Peyer's patch (tissue), 4 donors: ENCODE measurements around the gene CKB. TPM values are rescaled to one million over a fixed set of nuclear protein-coding genes. Genes with fewer than 3 reads are reported as not detected.

Experiments used
- DNase-seq, 3 donors: peaks; one replicate each; pipeline ENCODE4 v3.0.0-alpha.2; 2017 to 2019
- H3K27ac ChIP-seq, 4 donors: fragments of 200-600 bp; sonication (generic); one replicate each; pipeline ENCODE4 v1.5.1; 2016 to 2019
- H3K27me3 ChIP-seq, 2 donors: fragments of 200-600 bp; sonication (generic); one replicate each; pipeline ENCODE4 v1.5.1; 2019
- H3K36me3 ChIP-seq, 3 donors: fragments of 200-600 bp; sonication (generic); one replicate each; pipeline ENCODE4 v1.5.1; 2016 to 2019
- H3K4me1 ChIP-seq, 4 donors: fragments of 200-600 bp; sonication (generic); one replicate each; pipeline ENCODE4 v1.5.1; 2016 to 2019
- H3K4me3 ChIP-seq, 4 donors: fragments of 200-600 bp; sonication (generic); 1 replicate in 3 of 4; 2 replicates in 1 of 4; pipeline ENCODE4 v1.5.1; 2016 to 2019; ENCODE audit warnings: mild to moderate bottlenecking in 1 of 4
- H3K9me3 ChIP-seq, 4 donors: fragments of 200-600 bp; sonication (generic); one replicate each; pipeline ENCODE4 v1.5.1; 2016 to 2019; ENCODE audit warnings: mild to moderate bottlenecking in 1 of 4
- CTCF ChIP-seq, 6 experiments: fragments of 450-650 bp in 4 of 6; fragments of 200-600 bp in 2 of 6; sonication (generic) in 1 of 6; IDR thresholded peaks; one replicate each; pipeline ENCODE4 v1.5.1; 2017 to 2019; ENCODE audit warnings: antibody characterized with exemption in 6 of 6, mild to moderate bottlenecking in 3 of 6, moderate library complexity in 1 of 6
- POLR2A ChIP-seq, 2 donors: fragments of 450-650 bp; IDR thresholded peaks; one replicate each; pipeline ENCODE4 v1.5.1; 2017; ENCODE audit warnings: antibody characterized with exemption in 2 of 2, mild to moderate bottlenecking in 2 of 2, moderate library complexity in 2 of 2
- total RNA-seq, 4 donors: library from RNA; depleted of rRNA; stranded (reverse); fragments of >200 nt; gene quantifications; one replicate each; pipeline ENCODE4 v1.1.0, GENCODE V29; 2016

Gene CKB
- total RNA-seq, 4 donors from 2014 or later: 40.1 to 101 (median 68.4) TPM

GRCh38 chr14:103552011-103552845, 29.6 kb upstream of the CKB start:
- TF ChIP-seq CTCF (IDR thresholded peaks at IDR 0.05): no peak
- TF ChIP-seq POLR2A (IDR thresholded peaks at IDR 0.05): no peak
- Histone ChIP-seq H3K27ac (peak overlapping the region; percentile 14 to 81 (median 55)), H3K4me1 (peaks cover 0 to 17% (median 0%) of the 10 kb centered on the region in 4 donors), H3K27me3 (no peaks in the 10 kb centered on the region), H3K36me3 (no peaks in the 10 kb centered on the region), H3K4me3 (no peak overlapping the region), H3K9me3 (no peaks in the 10 kb centered on the region)
- no peak for DNase-seq

- no peak overlapping the region for H3K4me3 ChIP-seq
- peak in 1 of 3 donors; percentile 56 for DNase-seq
- no peaks in the 10 kb centered on the region for H3K27me3 ChIP-seq
- no peaks in the 10 kb centered on the region for H3K36me3 ChIP-seq
- H3K4me1 ChIP-seq: peaks cover 0 to 15% (median 3%) of the 10 kb centered on the region in 4 donors
- H3K9me3 ChIP-seq: no peaks in the 10 kb centered on the region
- H3K27ac ChIP-seq: peak overlapping the region; percentile 14 to 81 (median 55)
- TF ChIP-seq CTCF (IDR thresholded peaks at IDR 0.05): no peak
- TF ChIP-seq POLR2A (IDR thresholded peaks at IDR 0.05): no peak
Measured at GRCh38 chr14:103551338-103551762, 28.7 kb upstream of the CKB start.

- Histone ChIP-seq H3K27ac (peak overlapping the region; percentile 13 to 81 (median 55)), H3K4me1 (peaks cover 0 to 15% (median 3%) of the 10 kb centered on the region in 4 donors), H3K27me3 (no peaks in the 10 kb centered on the region), H3K36me3 (no peaks in the 10 kb centered on the region), H3K4me3 (no peak overlapping the region), H3K9me3 (no peaks in the 10 kb centered on the region)
- TF ChIP-seq POLR2A (IDR thresholded peaks at IDR 0.05) (no peak), CTCF (IDR thresholded peaks at IDR 0.05) (no peak)
- DNase-seq: no peak
Measured at GRCh38 chr14:103550451-103551337, 28.1 kb upstream of the CKB start.

- TF ChIP-seq POLR2A (IDR thresholded peaks at IDR 0.05) (no peak), CTCF (IDR thresholded peaks at IDR 0.05) (no peak)
- DNase-seq: no peak
- no peaks in the 10 kb centered on the region for H3K36me3 ChIP-seq
- peak overlapping the region in 1 of 4 donors; percentile 81 for H3K27ac ChIP-seq
- peaks cover 0 to 15% (median 3%) of the 10 kb centered on the region in 4 donors for H3K4me1 ChIP-seq
- H3K27me3 ChIP-seq: no peaks in the 10 kb centered on the region
- no peak overlapping the region for H3K4me3 ChIP-seq
- H3K9me3 ChIP-seq: no peaks in the 10 kb centered on the region
Measured at GRCh38 chr14:103549361-103550311, 27.0 kb upstream of the CKB start.
